HEK293T (cell line): ENCODE measurements around the gene ORC6.

ENCODE experiments used
- BHLHE40 ChIP-seq: fragments of 450-650 bp; IDR thresholded peaks from 2 replicates; pipeline ENCODE4 v1.6.1; 2016; ENCODE audit warnings: mild to moderate bottlenecking, moderate library complexity, borderline replicate concordance
- ELF4 ChIP-seq: fragments of 450-650 bp; IDR thresholded peaks from 2 replicates; pipeline ENCODE4 v1.6.1; 2017; ENCODE audit warnings: antibody characterized with exemption
- FOXA1 ChIP-seq: fragments of 450-650 bp; IDR thresholded peaks from 2 replicates; pipeline ENCODE4 v1.6.1; 2016; ENCODE audit warnings: mild to moderate bottlenecking
- FOXM1 ChIP-seq: fragments of 450-650 bp; IDR thresholded peaks from 2 replicates; pipeline ENCODE4 v1.6.1; 2017; ENCODE audit warnings: mild to moderate bottlenecking, borderline replicate concordance
- L3MBTL2 ChIP-seq: fragments of 450-650 bp; conservative IDR thresholded peaks from 2 replicates; pipeline ENCODE4 v1.6.1; 2016; ENCODE audit warnings: mild to moderate bottlenecking
- SUZ12 ChIP-seq: fragments of 450-650 bp; IDR thresholded peaks from 2 replicates; pipeline ENCODE4 v1.6.1; 2016; ENCODE audit warnings: mild to moderate bottlenecking
- TARDBP ChIP-seq: fragments of 450-650 bp; IDR thresholded peaks from 2 replicates; pipeline ENCODE4 v1.6.1; 2016

GRCh38 chr16:46745617-46746016 is 56.2 kb downstream of the ORC6 start:
- TF ChIP-seq TARDBP (no peak), FOXM1 (no peak), BHLHE40 (no peak), FOXA1 (no peak), SUZ12 (no peak), L3MBTL2 (no peak), ELF4 (no peak)
